GM19467 (cell line): ENCODE measurements around the gene RALGPS1.

Experiments
- ATAC-seq: cut with Tn5 transposase; IDR thresholded peaks from one replicate; pipeline ENCODE4 v1.9.1; 2021; ENCODE audit warnings: mild to moderate bottlenecking, moderate library complexity; ENCODE audit not compliant: unreplicated experiment

RALGPS1 gene

GRCh38 chr9:127233989-127234388 is 319.4 kb downstream of the RALGPS1 start:
- ATAC-seq: no peak

- ATAC-seq: no peak
These were observed 323.2 kb downstream of the RALGPS1 start for GRCh38 chr9:127237801-127238200.

GRCh38 chr9:127241354-127241753 is 326.8 kb downstream of the RALGPS1 start:
- ATAC-seq: no peak

- ATAC-seq: peak; percentile 99
These were observed 330.3 kb downstream of the RALGPS1 start for GRCh38 chr9:127244609-127245601.

- no peak for ATAC-seq
These were observed 331.1 kb downstream of the RALGPS1 start for GRCh38 chr9:127245637-127246164.

GRCh38 chr9:127248241-127248640 is 333.7 kb downstream of the RALGPS1 start:
- no peak for ATAC-seq

- ATAC-seq: no peak
These were observed 335.3 kb downstream of the RALGPS1 start for GRCh38 chr9:127249877-127250276.

- ATAC-seq: no peak
These were observed 336.4 kb downstream of the RALGPS1 start for GRCh38 chr9:127250896-127251391.

- no peak for ATAC-seq
These were observed 338.1 kb downstream of the RALGPS1 start for GRCh38 chr9:127252410-127253318.

- no peak for ATAC-seq
These were observed 338.9 kb downstream of the RALGPS1 start for GRCh38 chr9:127253446-127253845.

- ATAC-seq: no peak
These were observed 341.1 kb downstream of the RALGPS1 start for GRCh38 chr9:127255692-127256091.

GRCh38 chr9:127256324-127256723 is 341.7 kb downstream of the RALGPS1 start:
- no peak for ATAC-seq

GRCh38 chr9:127258606-127259471 is 344.3 kb downstream of the RALGPS1 start:
- ATAC-seq: no peak

- no peak for ATAC-seq
These were observed 348.0 kb downstream of the RALGPS1 start for GRCh38 chr9:127262602-127263001.

- no peak for ATAC-seq
These were observed 348.7 kb downstream of the RALGPS1 start for GRCh38 chr9:127263237-127263636.

GRCh38 chr9:127263664-127264063 is 349.1 kb downstream of the RALGPS1 start:
- no peak for ATAC-seq

- ATAC-seq: no peak
These were observed 350.1 kb downstream of the RALGPS1 start, which contains the start of gene GARNL3 for GRCh38 chr9:127264462-127265219. Gene GARNL3 (plus strand): TSS chr9:127264774. CDS start chr9:127264878, 104 bp downstream.

- ATAC-seq: no peak
These were observed 353.4 kb downstream of the RALGPS1 start for GRCh38 chr9:127267793-127268525.
